ENCODE data around the gene CCDC63. TPM values are rescaled to one million over a fixed set of nuclear protein-coding genes. Genes with fewer than 3 reads are reported as not detected.
A peak's percentile ranks its signal among the peaks of the same experiment; 100 is the strongest.

The CCDC63 gene
- total RNA-seq, 2 experiments from 2014 or later: not detected

DNA sequence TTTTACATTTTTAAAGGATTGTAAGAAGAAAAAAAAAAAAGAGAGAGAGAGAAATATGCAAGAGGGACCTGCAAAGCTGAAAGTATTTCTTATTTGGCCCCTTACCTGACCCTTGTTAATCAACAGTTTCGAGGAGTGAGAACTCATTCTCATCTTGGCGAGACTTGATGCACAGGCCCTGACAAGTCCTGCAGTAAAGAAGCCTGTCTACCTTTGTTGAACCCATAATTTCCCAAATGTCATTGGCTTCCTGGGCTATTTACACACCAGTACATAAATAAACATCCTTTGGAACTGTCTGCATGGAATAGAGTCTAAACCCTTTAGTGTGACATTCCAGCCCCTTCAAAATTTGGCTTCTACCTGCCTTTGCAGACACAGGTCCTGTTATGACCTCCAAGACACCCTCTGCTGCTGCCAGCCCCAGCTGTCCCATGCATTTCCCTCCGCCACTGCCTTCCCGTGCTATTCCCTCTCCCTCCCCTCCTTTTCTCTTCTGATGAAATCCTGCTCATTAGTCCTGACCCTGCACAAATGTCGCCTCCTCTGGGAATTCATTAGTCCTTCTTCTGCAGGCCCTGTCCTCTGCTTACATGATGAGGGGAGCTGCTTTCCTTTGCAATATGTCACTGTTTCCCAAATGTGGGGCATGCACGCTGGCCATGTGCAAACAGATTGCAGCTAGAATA lies 38.5 kb downstream of the CCDC63 start:
- ChIA-PET CTCF (no interaction called here), POLR2A (interaction anchor here (1.3 kb wide), 1 partner anchor 435 kb away, joined by 6 read pairs; the partner anchor contains the start of gene ARPC3)
- H3K4me1 Mint-ChIP-seq (ENCODE audit: low read depth): peaks cover 3% of the 10 kb centered on the region
- DNase-seq (no peak), ATAC-seq (ENCODE audit: poor library complexity) (no peak)
- Histone ChIP-seq H3K4me1 (ENCODE audit: insufficient read depth, low read length) (peaks cover 11% of the 10 kb centered on the region), H3K27me3 (ENCODE audit: control insufficient read depth in 1 of 2, insufficient read depth in 2 of 2, low read length in 2 of 2) (no peaks in the 10 kb centered on the region), H3K27ac (ENCODE audit: low read depth in 1 of 2, low read length in 2 of 2) (no peak overlapping the region), H3K9me3 (ENCODE audit: control insufficient read depth in 1 of 2, insufficient read depth in 1 of 2, low read length in 2 of 2) (no peaks in the 10 kb centered on the region), H3K36me3 (ENCODE audit: insufficient read depth, low read length) (no peaks in the 10 kb centered on the region), H3K4me3 (ENCODE audit: low read length) (no peak overlapping the region)
- no peaks in the 10 kb centered on the region for H3K9me3 Mint-ChIP-seq
- no peaks in the 10 kb centered on the region for H3K27me3 Mint-ChIP-seq
- H3K27ac Mint-ChIP-seq: no peak overlapping the region
- H3K4me3 Mint-ChIP-seq: no peak overlapping the region
- TF ChIP-seq, protein P1, sequence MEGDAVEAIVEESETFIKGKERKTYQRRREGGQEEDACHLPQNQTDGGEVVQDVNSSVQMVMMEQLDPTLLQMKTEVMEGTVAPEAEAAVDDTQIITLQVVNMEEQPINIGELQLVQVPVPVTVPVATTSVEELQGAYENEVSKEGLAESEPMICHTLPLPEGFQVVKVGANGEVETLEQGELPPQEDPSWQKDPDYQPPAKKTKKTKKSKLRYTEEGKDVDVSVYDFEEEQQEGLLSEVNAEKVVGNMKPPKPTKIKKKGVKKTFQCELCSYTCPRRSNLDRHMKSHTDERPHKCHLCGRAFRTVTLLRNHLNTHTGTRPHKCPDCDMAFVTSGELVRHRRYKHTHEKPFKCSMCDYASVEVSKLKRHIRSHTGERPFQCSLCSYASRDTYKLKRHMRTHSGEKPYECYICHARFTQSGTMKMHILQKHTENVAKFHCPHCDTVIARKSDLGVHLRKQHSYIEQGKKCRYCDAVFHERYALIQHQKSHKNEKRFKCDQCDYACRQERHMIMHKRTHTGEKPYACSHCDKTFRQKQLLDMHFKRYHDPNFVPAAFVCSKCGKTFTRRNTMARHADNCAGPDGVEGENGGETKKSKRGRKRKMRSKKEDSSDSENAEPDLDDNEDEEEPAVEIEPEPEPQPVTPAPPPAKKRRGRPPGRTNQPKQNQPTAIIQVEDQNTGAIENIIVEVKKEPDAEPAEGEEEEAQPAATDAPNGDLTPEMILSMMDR (IDR thresholded peaks at IDR 0.05): no peak
- no peaks in the 10 kb centered on the region for H3K36me3 Mint-ChIP-seq (ENCODE audit: low read depth)
- intact Hi-C loops (cut with DNase I, micrococcal nuclease): loop anchor here in 1 of 2 experiments (5.0 to 10.0 kb wide), 7 partner anchors 58 to 783 kb away; partner anchors contain the start of gene ARPC3

DNA sequence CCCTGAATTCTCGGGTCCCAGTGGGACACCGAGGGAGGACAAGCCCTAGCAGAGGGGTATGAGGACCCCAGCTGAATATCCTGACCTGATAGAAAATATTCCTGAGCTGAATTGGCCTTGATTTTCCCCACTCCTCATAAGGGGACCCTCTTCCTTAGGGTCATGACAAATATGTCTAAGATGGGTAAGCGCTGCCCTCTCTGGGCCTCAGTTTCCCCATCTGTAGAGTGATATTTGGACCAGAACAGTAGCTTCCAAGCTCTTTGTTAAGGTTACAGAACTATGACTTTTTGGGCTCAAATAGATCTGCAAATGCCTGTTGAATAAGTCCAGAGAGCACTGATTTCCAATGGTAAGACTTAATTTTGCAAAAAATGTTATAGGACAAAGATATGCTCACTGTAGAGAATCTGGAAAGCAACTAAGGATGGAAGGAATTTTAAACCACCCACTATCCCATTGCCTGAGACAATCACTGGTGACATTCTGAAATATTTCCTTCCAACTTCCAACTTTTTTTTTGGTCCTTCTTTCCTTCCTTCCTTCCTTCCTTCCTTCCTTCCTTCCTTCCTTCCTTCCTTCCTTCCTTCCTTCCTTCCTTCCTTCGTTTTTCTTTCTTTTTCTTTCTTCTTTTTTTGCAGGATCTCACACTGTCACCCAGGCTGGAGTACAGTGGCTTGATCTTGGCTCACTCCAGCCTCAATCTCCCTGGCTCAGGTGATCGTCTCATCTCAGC lies 41.6 kb downstream of the CCDC63 start:
- Mint-ChIP-seq H3K27me3 (no peaks in the 10 kb centered on the region), H3K27ac (no peak overlapping the region), H3K4me1 (ENCODE audit: low read depth) (peaks cover 3% of the 10 kb centered on the region), H3K36me3 (ENCODE audit: low read depth) (no peaks in the 10 kb centered on the region), H3K4me3 (peak overlapping the region; percentile 89), H3K9me3 (no peaks in the 10 kb centered on the region)
- H3K4me1 ChIP-seq (ENCODE audit: insufficient read depth, low read length): peaks cover 11% of the 10 kb centered on the region
- POLR2A ChIA-PET: interaction anchor here (1.0 to 1.4 kb wide), 3 partner anchors 420 to 457 kb away, joined by 4 to 8 read pairs (median 7); partner anchors contain the start of genes ARPC3, FAM216A and GPN3
- H3K36me3 ChIP-seq (ENCODE audit: insufficient read depth, low read length): no peaks in the 10 kb centered on the region
- DNase-seq (no peak), ATAC-seq (ENCODE audit: poor library complexity) (no peak)
- H3K4me3 ChIP-seq (ENCODE audit: low read length): peak overlapping the region; percentile 71
- no peaks in the 10 kb centered on the region for H3K27me3 ChIP-seq (ENCODE audit: control insufficient read depth in 1 of 2, insufficient read depth in 2 of 2, low read length in 2 of 2)
- TF ChIP-seq, protein P1 (IDR thresholded peaks at IDR 0.05): peak; percentile 54
- H3K9me3 ChIP-seq (ENCODE audit: control insufficient read depth in 1 of 2, insufficient read depth in 1 of 2, low read length in 2 of 2): no peaks in the 10 kb centered on the region
- CTCF ChIA-PET: interaction anchor here (0.6 to 1.2 kb wide), 8 partner anchors 9 to 445 kb away, joined by 3 to 5 read pairs (median 4); no protein-coding TSS in a partner anchor
- H3K27ac ChIP-seq (ENCODE audit: low read depth in 1 of 2, low read length in 2 of 2): no peak overlapping the region
- intact Hi-C loops (cut with DNase I, micrococcal nuclease): loop anchor here (1.0 to 10.0 kb wide), 9 partner anchors 61 to 788 kb away; partner anchors contain the start of gene ARPC3 (in 2 of the 2)

DNA sequence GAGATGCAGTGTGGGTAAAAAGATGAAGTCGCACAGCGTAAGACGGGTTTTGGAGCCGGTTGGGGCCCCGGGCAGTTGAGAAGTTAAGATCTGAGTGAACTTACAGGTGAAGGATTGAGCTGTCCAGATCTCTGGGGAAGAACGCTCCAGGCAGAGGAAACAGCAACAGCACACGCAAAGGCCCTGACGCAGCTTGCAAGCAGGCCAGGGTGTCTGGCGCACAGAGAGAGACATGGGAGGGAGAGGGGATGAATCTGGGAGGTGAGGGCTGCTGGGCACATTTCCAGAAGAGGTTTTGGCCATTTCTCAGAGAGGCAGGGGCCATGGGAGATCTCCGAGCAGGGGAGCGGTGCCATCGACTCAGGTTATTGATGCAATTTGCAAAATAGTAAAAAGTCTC lies 42.6 kb downstream of the CCDC63 start:
- Mint-ChIP-seq H3K27me3 (peaks cover 5% of the 10 kb centered on the region), H3K36me3 (ENCODE audit: low read depth) (no peaks in the 10 kb centered on the region), H3K9me3 (no peaks in the 10 kb centered on the region), H3K27ac (no peak overlapping the region), H3K4me3 (no peak overlapping the region), H3K4me1 (ENCODE audit: low read depth) (peaks cover 3% of the 10 kb centered on the region)
- H3K9me3 ChIP-seq (ENCODE audit: control insufficient read depth in 1 of 2, insufficient read depth in 1 of 2, low read length in 2 of 2): no peaks in the 10 kb centered on the region
- TF ChIP-seq, protein P1 (IDR thresholded peaks at IDR 0.05): no peak
- H3K4me3 ChIP-seq (ENCODE audit: low read length): no peak overlapping the region
- CTCF ChIA-PET: no interaction called here
- H3K36me3 ChIP-seq (ENCODE audit: insufficient read depth, low read length): no peaks in the 10 kb centered on the region
- POLR2A ChIA-PET: no interaction called here
- H3K27ac ChIP-seq (ENCODE audit: low read depth in 1 of 2, low read length in 2 of 2): no peak overlapping the region
- intact Hi-C loops (cut with DNase I, micrococcal nuclease): loop anchor here in 1 of 2 experiments (5.0 to 10.0 kb wide), 7 partner anchors 62 to 787 kb away; partner anchors contain the start of gene ARPC3
- peaks cover 12% of the 10 kb centered on the region for H3K4me1 ChIP-seq (ENCODE audit: insufficient read depth, low read length)
- no peaks in the 10 kb centered on the region for H3K27me3 ChIP-seq (ENCODE audit: control insufficient read depth in 1 of 2, insufficient read depth in 2 of 2, low read length in 2 of 2)
- DNase-seq: no peak
- no peak for ATAC-seq (ENCODE audit: poor library complexity)

Measured in CD4-positive, alpha-beta T cell (primary cell).